K562 (cell line): Measurements from ENCODE around the gene PLS1. TPM values are rescaled to one million over a fixed set of nuclear protein-coding genes. Genes with fewer than 3 reads are reported as not detected.
A peak's percentile ranks its signal among the peaks of the same experiment; 100 is the strongest.

Source experiments
- BHLHE40 ChIP-seq: IDR thresholded peaks from 2 replicates; pipeline ENCODE4 v1.6.1; 2011; ENCODE audit warnings: low read length, improper control_type of control experiment
- CBFA2T2 ChIP-seq: fragments of 450-650 bp; conservative IDR thresholded peaks from 2 replicates; pipeline ENCODE4 v1.6.1; 2017; ENCODE audit warnings: mild to moderate bottlenecking
- ETS2 ChIP-seq: IDR thresholded peaks from 2 replicates; pipeline ENCODE4 v1.6.1; 2016; ENCODE audit warnings: borderline replicate concordance, missing genetic modification characterization, mild to moderate bottlenecking, moderate library complexity, missing compliant biosample characterization; ENCODE audit not compliant: poor library complexity, severe bottlenecking
- FOSL1 ChIP-seq: fragments of 200-800 bp; sonication (Bioruptor generic); conservative IDR thresholded peaks from 2 replicates; pipeline ENCODE4 v1.6.1; 2016; ENCODE audit warnings: missing genetic modification characterization, missing compliant biosample characterization
- GABPA ChIP-seq: fragments of 200-800 bp; sonication (Bioruptor generic); conservative IDR thresholded peaks from 2 replicates; pipeline ENCODE4 v1.6.1; 2016; ENCODE audit warnings: low read depth, missing genetic modification characterization, missing compliant biosample characterization
- HDAC8 ChIP-seq: fragments of 450-650 bp; IDR thresholded peaks from 2 replicates; pipeline ENCODE4 v1.6.1; 2016; ENCODE audit warnings: mild to moderate bottlenecking, missing genetic modification characterization, moderate library complexity, missing compliant biosample characterization
- POLR2A ChIP-seq: fragments of 450-650 bp; conservative IDR thresholded peaks from 2 replicates; pipeline ENCODE4 v1.6.1; 2016
- SMARCE1 ChIP-seq: fragments of 450-650 bp; IDR thresholded peaks from 2 replicates; pipeline ENCODE4 v1.7.1; 2016; ENCODE audit warnings: mild to moderate bottlenecking
- SOX6 ChIP-seq: fragments of 450-650 bp; IDR thresholded peaks from 2 replicates; pipeline ENCODE4 v1.6.1; 2014; ENCODE audit warnings: mild to moderate bottlenecking
- ZNF175 ChIP-seq: fragments of 200-800 bp; sonication (Bioruptor generic); IDR thresholded peaks from 2 replicates; pipeline ENCODE4 v1.6.1; 2016; ENCODE audit warnings: low read depth, mild to moderate bottlenecking, missing genetic modification characterization, missing compliant biosample characterization
- ZNF263 ChIP-seq: sonication (generic); formaldehyde crosslinking; IDR thresholded peaks from 2 replicates; pipeline ENCODE4 v1.8.0; 2022; ENCODE audit warnings: mild to moderate bottlenecking, missing genetic modification reagents, borderline replicate concordance
- ZNF324 ChIP-seq: fragments of 250-450 bp; sonication (Bioruptor Pico); IDR thresholded peaks from 2 replicates; pipeline ENCODE4 v1.4.0; 2020; ENCODE audit warnings: mild to moderate bottlenecking
- ZNF507 ChIP-seq: conservative IDR thresholded peaks from 2 replicates; pipeline ENCODE4 v1.6.1; 2017; ENCODE audit warnings: missing genetic modification characterization, missing compliant biosample characterization
- ZNF785 ChIP-seq: fragments of 250-450 bp; sonication (Bioruptor Pico); IDR thresholded peaks from 2 replicates; pipeline ENCODE4 v1.4.0; 2020; ENCODE audit warnings: mild to moderate bottlenecking
- polyA plus RNA-seq, 8 experiments: library from polyadenylated mRNA; depleted of rRNA in 4 of 8; stranded (reverse) in 5 of 8; unstranded in 3 of 8; fragments of >200 nt; fragmentation: Nextera tagmentation in 2 of 8; fragmentation: Illumina TruSeq in 1 of 8; extraction: Ambion mirVana in 2 of 8; extraction: Trizol in 1 of 8; gene quantifications; 2 replicates each; pipeline versions ENCODE4 v1.2.1 to v1.2.3, GENCODE V29; 2011 to 2014; ENCODE audit warnings: inconsistent platforms in 1 of 8, missing spikeins in 1 of 8
- total RNA-seq, 7 experiments: library from RNA; depleted of rRNA in 6 of 7; stranded (reverse); fragments of >200 nt in 6 of 7; fragmentation: Illumina TruSeq in 2 of 7; extraction: Trizol in 2 of 7; gene quantifications; 2 replicates each; pipeline versions ENCODE4 v1.2.1 to v1.2.3, GENCODE V29; 2011 to 2021; ENCODE audit warnings: low replicate concordance in 1 of 7
- TF ChIP-seq, protein P1 (sequence below), 2 experiments: fragments of 450-650 bp; formaldehyde crosslinking in 1 of 2; IDR thresholded peaks; 2 replicates each; pipeline versions ENCODE4 v1.4.0 to v1.6.1; 2014 to 2020; ENCODE audit warnings: mild to moderate bottlenecking in 2 of 2, borderline replicate concordance in 1 of 2, low read depth in 1 of 2
- TF ChIP-seq, protein P2 (sequence below): sonication (generic); formaldehyde crosslinking; IDR thresholded peaks from 2 replicates; pipeline ENCODE4 v1.8.0; 2022; ENCODE audit warnings: mild to moderate bottlenecking, missing genetic modification reagents
- TF ChIP-seq, protein P3 (sequence below): sonication (generic); formaldehyde crosslinking; IDR thresholded peaks from 2 replicates; pipeline ENCODE4 v1.5.0; 2020; ENCODE audit warnings: missing genetic modification reagents
- TF ChIP-seq, protein P4 (sequence below): fragments of 450-650 bp; IDR thresholded peaks from 2 replicates; pipeline ENCODE4 v1.6.1; 2014; ENCODE audit warnings: low read depth, mild to moderate bottlenecking, moderate library complexity, borderline replicate concordance

The PLS1 gene
- total and polyA plus RNA-seq, 9 of the 15 experiments (the other 6 are each of a cell fraction or from before 2014, with no cell fraction given): 6.1 to 21.3 (median 13.0) TPM

DNA sequence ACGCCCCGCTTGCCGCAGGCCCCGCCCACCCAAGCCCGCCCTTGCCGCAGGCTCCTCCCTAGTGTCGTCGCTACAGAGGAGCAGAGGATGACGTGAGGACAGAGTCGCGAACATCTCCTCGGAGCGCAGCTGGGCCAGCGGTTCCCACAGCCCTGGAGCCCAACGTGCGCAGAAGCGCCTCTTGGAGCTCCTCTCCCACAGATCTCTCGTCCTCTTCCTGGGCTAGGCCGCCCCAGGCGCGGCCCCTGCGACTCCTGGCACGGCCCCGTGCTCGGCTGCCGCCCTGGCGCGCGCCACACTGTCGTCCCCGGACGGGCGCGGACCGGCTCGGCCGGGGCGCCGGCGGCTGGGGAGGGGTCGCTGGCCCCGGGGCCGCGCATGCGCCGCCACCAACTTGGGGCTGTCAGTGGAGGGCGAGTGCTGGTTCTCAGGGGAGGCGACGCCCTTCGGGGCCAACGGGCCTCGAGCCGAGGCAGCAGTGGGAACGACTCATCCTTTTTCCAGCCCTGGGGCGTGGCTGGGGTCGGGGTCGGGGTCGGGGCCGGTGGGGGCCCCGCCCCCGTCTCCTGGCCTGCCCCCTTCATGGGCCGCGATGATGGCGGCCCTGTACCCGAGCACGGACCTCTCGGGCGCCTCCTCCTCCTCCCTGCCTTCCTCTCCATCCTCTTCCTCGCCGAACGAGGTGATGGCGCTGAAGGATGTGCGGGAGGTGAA lies 127.9 kb downstream of the PLS1 start, which contains the start of gene TRPC1 (continued):
- TF ChIP-seq, protein P1, sequence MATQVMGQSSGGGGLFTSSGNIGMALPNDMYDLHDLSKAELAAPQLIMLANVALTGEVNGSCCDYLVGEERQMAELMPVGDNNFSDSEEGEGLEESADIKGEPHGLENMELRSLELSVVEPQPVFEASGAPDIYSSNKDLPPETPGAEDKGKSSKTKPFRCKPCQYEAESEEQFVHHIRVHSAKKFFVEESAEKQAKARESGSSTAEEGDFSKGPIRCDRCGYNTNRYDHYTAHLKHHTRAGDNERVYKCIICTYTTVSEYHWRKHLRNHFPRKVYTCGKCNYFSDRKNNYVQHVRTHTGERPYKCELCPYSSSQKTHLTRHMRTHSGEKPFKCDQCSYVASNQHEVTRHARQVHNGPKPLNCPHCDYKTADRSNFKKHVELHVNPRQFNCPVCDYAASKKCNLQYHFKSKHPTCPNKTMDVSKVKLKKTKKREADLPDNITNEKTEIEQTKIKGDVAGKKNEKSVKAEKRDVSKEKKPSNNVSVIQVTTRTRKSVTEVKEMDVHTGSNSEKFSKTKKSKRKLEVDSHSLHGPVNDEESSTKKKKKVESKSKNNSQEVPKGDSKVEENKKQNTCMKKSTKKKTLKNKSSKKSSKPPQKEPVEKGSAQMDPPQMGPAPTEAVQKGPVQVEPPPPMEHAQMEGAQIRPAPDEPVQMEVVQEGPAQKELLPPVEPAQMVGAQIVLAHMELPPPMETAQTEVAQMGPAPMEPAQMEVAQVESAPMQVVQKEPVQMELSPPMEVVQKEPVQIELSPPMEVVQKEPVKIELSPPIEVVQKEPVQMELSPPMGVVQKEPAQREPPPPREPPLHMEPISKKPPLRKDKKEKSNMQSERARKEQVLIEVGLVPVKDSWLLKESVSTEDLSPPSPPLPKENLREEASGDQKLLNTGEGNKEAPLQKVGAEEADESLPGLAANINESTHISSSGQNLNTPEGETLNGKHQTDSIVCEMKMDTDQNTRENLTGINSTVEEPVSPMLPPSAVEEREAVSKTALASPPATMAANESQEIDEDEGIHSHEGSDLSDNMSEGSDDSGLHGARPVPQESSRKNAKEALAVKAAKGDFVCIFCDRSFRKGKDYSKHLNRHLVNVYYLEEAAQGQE (IDR thresholded peaks at IDR 0.05; ENCODE audit: borderline replicate concordance): 0 out of 2 replicates have a peak, but pooled peaks have one; percentile 13
- TF ChIP-seq, protein P1 (CRISPR knock-in tag; IDR thresholded peaks at IDR 0.05; ENCODE audit: low read depth): no peak
- no peak for TF ChIP-seq ZNF175 (CRISPR knock-in tag)
- no peak for TF ChIP-seq BHLHE40
- TF ChIP-seq HDAC8 (tag): no peak
- TF ChIP-seq, protein P2, sequence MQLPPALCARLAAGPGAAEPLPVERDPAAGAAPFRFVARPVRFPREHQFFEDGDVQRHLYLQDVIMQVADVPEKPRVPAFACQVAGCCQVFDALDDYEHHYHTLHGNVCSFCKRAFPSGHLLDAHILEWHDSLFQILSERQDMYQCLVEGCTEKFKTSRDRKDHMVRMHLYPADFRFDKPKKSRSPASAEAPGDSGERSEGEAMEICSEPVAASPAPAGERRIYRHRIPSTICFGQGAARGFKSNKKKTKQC (CRISPR knock-in tag): no peak
- no peak for TF ChIP-seq SMARCE1
- 0 out of 2 replicates have a peak, but pooled peaks have one; percentile 21 for TF ChIP-seq ZNF263 (CRISPR knock-in tag)
- no peak for TF ChIP-seq ZNF507 (tag)
- no peak for TF ChIP-seq CBFA2T2
- no peak for TF ChIP-seq ZNF324 (CRISPR knock-in tag)
- no peak for TF ChIP-seq GABPA (tag)
- TF ChIP-seq, protein P3, sequence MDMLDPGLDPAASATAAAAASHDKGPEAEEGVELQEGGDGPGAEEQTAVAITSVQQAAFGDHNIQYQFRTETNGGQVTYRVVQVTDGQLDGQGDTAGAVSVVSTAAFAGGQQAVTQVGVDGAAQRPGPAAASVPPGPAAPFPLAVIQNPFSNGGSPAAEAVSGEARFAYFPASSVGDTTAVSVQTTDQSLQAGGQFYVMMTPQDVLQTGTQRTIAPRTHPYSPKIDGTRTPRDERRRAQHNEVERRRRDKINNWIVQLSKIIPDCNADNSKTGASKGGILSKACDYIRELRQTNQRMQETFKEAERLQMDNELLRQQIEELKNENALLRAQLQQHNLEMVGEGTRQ (CRISPR knock-in tag): no peak
- no peak for TF ChIP-seq ETS2 (tag)
- peak; percentile 78 for TF ChIP-seq POLR2A
- TF ChIP-seq ZNF785: no peak
- TF ChIP-seq FOSL1 (tag): peak; percentile 49; the same call in 1 of the 2 replicates
- TF ChIP-seq, protein P4, sequence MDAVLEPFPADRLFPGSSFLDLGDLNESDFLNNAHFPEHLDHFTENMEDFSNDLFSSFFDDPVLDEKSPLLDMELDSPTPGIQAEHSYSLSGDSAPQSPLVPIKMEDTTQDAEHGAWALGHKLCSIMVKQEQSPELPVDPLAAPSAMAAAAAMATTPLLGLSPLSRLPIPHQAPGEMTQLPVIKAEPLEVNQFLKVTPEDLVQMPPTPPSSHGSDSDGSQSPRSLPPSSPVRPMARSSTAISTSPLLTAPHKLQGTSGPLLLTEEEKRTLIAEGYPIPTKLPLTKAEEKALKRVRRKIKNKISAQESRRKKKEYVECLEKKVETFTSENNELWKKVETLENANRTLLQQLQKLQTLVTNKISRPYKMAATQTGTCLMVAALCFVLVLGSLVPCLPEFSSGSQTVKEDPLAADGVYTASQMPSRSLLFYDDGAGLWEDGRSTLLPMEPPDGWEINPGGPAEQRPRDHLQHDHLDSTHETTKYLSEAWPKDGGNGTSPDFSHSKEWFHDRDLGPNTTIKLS: peak; percentile 32; the same call in 1 of the 2 replicates
- no peak for TF ChIP-seq SOX6
